Fibroblast of lung (primary cell): ENCODE results near the gene ITFG2. TPM values are rescaled to one million over a fixed set of nuclear protein-coding genes. Genes with fewer than 3 reads are reported as not detected.

Source experiments
- DNase-seq, 2 donors: peaks; one replicate each; pipeline versions ENCODE4 v3.0.0 to v3.0.0-alpha.2; 2010; ENCODE audit warnings: low read depth in 2 of 2
- H2AFZ ChIP-seq: 2 replicates; pipeline ENCODE4 v1.5.1; 2012; ENCODE audit warnings: low read length, control low read depth, inconsistent platforms
- H3K27ac ChIP-seq: 2 replicates; pipeline ENCODE4 v1.5.1; 2011; ENCODE audit warnings: low read length, control low read depth; ENCODE audit not compliant: insufficient read depth
- H3K27me3 ChIP-seq: 2 replicates; pipeline ENCODE4 v1.5.1; 2011; ENCODE audit warnings: mild to moderate bottlenecking, low read length; ENCODE audit not compliant: control insufficient read depth, insufficient read depth
- H3K36me3 ChIP-seq: 2 replicates; pipeline ENCODE4 v1.5.1; 2011; ENCODE audit warnings: low read length; ENCODE audit not compliant: control insufficient read depth, insufficient read depth
- H3K4me1 ChIP-seq: 2 replicates; pipeline ENCODE4 v1.5.1; 2011; ENCODE audit warnings: low read length; ENCODE audit not compliant: control insufficient read depth, insufficient read depth; ENCODE audit errors: extremely low read depth
- H3K4me2 ChIP-seq: 2 replicates; pipeline ENCODE4 v1.5.1; 2011; ENCODE audit warnings: low read length, control low read depth; ENCODE audit not compliant: insufficient read depth; ENCODE audit errors: extremely low read depth
- H3K4me3 ChIP-seq, 4 experiments: fragments of 200-600 bp in 1 of 4; sonication (generic) in 1 of 4; replicated peaks in 1 of 4; 2 replicates each; pipeline ENCODE4 v1.5.1; 2011 to 2016; ENCODE audit warnings: low read length in 4 of 4, low read depth in 3 of 4, mild to moderate bottlenecking in 3 of 4, control low read depth in 2 of 4, inconsistent platforms in 1 of 4, mixed read lengths in 1 of 4; ENCODE audit not compliant: insufficient read depth in 1 of 4; ENCODE audit errors: control extremely low read depth in 1 of 4
- H3K79me2 ChIP-seq: 2 replicates; pipeline ENCODE4 v1.5.1; 2012; ENCODE audit warnings: mild to moderate bottlenecking, low read length, inconsistent platforms; ENCODE audit not compliant: control insufficient read depth, insufficient read depth
- H3K9ac ChIP-seq: 2 replicates; pipeline ENCODE4 v1.5.1; 2011; ENCODE audit warnings: mild to moderate bottlenecking, low read length, control low read depth; ENCODE audit not compliant: insufficient read depth
- H3K9me3 ChIP-seq: 2 replicates; pipeline ENCODE4 v1.5.1; 2012; ENCODE audit warnings: low read depth, low read length; ENCODE audit not compliant: control insufficient read depth, insufficient read depth
- H4K20me1 ChIP-seq: 2 replicates; pipeline ENCODE4 v1.5.1; 2011; ENCODE audit warnings: low read length; ENCODE audit not compliant: control insufficient read depth, insufficient read depth; ENCODE audit errors: extremely low read depth
- CTCF ChIP-seq, 2 donors: IDR thresholded peaks in 1 of 2; conservative IDR thresholded peaks in 1 of 2; 1 replicate in 1 of 2; 2 replicates in 1 of 2; pipeline ENCODE4 v1.5.1; 2011 to 2012; ENCODE audit warnings: low read length in 2 of 2, control low read depth in 1 of 2, inconsistent platforms in 1 of 2, low read depth in 1 of 2, mild to moderate bottlenecking in 1 of 2
- EZH2 ChIP-seq: IDR thresholded peaks from 2 replicates; pipeline ENCODE4 v1.5.1; 2012; ENCODE audit warnings: low read length, control low read depth, mild to moderate bottlenecking; ENCODE audit errors: missing control alignments
- polyA plus RNA-seq, 2 donors: library from polyadenylated mRNA; depleted of rRNA in 1 of 2; stranded (reverse) in 1 of 2; unstranded in 1 of 2; fragments of >200 nt; gene quantifications; 2 replicates each; pipeline ENCODE4 v1.2.1, GENCODE V29; 2011 to 2012; ENCODE audit warnings: missing spikeins in 1 of 2
- total RNA-seq: library from RNA; depleted of rRNA; stranded (reverse); fragments of >200 nt; gene quantifications from 2 replicates; pipeline ENCODE4 v1.2.1, GENCODE V29; 2014

The ITFG2 gene
- total and polyA plus RNA-seq, 2 donors (not counting 1 experiment from before 2014, with no cell fraction given): 13.5 to 18.2 TPM

- Histone ChIP-seq H3K4me1 (peaks cover 2% of the 10 kb centered on the region), H3K36me3 (peaks cover 19% of the 10 kb centered on the region), H3K4me3 (peak overlapping the region; percentile 62 to 86 (median 75)), H3K9ac (peak overlapping the region; percentile 41), H3K79me2 (peaks cover 19% of the 10 kb centered on the region), H3K9me3 (no peaks in the 10 kb centered on the region), H3K27me3 (no peaks in the 10 kb centered on the region), H4K20me1 (no peaks in the 10 kb centered on the region), H3K4me2 (peak overlapping the region; percentile 95), H3K27ac (peak overlapping the region; percentile 26), H2AFZ (peak overlapping the region; percentile 88)
- TF ChIP-seq CTCF (conservative IDR thresholded peaks at IDR 0.05 in 1 of 2, IDR thresholded peaks at IDR 0.05 in 1 of 2; ENCODE audit: low read depth in 1 of 2, low read length in 2 of 2): no peak
- TF ChIP-seq EZH2: no peak
- DNase-seq: peak; percentile 46 to 49
These were observed 16.9 kb upstream of the ITFG2 start for GRCh38 chr12:2795291-2796186.

DNA sequence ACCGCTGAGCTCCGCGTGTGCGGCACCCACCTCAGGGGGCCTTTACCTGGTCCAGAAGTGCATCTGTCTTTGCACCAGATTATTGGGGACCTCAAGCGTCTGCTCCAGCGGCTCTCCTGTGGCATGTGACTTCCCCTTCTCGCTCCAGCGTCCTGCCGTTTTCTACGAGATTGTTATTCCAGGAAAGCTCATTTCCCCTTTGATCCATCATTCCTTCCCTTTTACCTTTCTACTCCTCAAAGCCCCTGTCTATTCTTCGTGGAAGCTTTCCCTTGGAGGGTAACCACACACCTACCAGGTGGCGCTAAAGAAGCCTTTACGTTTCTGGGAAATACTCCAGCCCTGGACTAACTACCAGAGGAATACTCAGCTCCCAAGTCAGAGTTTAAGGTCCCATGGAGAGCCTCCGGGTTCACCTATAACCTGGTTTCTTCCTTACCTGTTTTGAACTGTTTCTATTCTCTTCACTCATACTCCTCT lies 16.2 kb upstream of the ITFG2 start:
- H3K9me3 ChIP-seq: no peaks in the 10 kb centered on the region
- H3K9ac ChIP-seq: peak overlapping the region; percentile 39
- peak overlapping the region; percentile 62 to 86 (median 75) for H3K4me3 ChIP-seq
- H3K4me1 ChIP-seq: peaks cover 2% of the 10 kb centered on the region
- H3K4me2 ChIP-seq: peak overlapping the region; percentile 95
- H3K36me3 ChIP-seq: peaks cover 22% of the 10 kb centered on the region
- TF ChIP-seq EZH2 (no peak), CTCF (conservative IDR thresholded peaks at IDR 0.05 in 1 of 2, IDR thresholded peaks at IDR 0.05 in 1 of 2; ENCODE audit: low read depth in 1 of 2, low read length in 2 of 2) (no peak)
- H3K27ac ChIP-seq: peak overlapping the region; percentile 26
- DNase-seq: no peak
- H2AFZ ChIP-seq: peak overlapping the region; percentile 88
- H3K27me3 ChIP-seq: no peaks in the 10 kb centered on the region
- peaks cover 19% of the 10 kb centered on the region for H3K79me2 ChIP-seq
- H4K20me1 ChIP-seq: no peaks in the 10 kb centered on the region

DNA sequence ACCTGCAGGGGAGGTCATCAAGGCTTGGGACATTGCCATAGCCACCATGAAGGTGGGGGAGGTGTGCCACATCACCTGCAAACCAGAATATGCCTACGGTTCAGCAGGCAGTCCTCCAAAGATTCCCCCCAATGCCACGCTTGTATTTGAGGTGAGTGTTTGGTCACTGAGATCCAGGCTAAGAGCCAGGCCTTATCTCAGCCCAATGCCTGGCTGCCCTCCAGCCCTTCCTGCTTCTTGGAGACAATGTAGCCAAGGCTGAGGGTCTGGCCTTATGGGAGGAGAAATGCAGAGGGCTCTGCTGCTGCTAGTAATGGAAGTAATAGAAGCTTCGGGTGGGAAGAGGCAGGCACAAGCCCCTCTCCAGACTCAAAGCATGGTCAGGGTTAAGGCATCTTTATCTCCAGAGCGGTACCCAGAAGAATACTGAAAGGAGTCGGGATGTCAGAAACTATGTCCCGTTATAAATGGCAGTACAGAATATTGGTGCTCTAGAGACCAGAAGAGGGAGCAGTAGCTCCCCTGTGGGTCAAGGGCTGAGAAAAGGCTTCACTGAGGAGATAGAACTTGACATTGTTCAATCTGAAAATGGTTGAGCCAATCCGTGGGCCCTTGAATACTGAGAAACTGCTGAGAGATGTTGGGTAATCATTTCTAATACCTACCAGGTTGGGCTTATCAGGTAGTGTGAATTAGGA lies 14.6 kb upstream of the ITFG2 start:
- TF ChIP-seq CTCF (conservative IDR thresholded peaks at IDR 0.05 in 1 of 2, IDR thresholded peaks at IDR 0.05 in 1 of 2; ENCODE audit: low read depth in 1 of 2, low read length in 2 of 2) (peak in 1 of 2 donors; percentile 23), EZH2 (no peak)
- no peak overlapping the region for H3K27ac ChIP-seq
- peaks cover 19% of the 10 kb centered on the region for H3K79me2 ChIP-seq
- H3K4me3 ChIP-seq: no peak overlapping the region
- peaks cover 27% of the 10 kb centered on the region for H3K36me3 ChIP-seq
- H2AFZ ChIP-seq: no peak overlapping the region
- no peak overlapping the region for H3K4me2 ChIP-seq
- H4K20me1 ChIP-seq: no peaks in the 10 kb centered on the region
- no peaks in the 10 kb centered on the region for H3K27me3 ChIP-seq
- H3K9ac ChIP-seq: no peak overlapping the region
- peak in 1 of 2 donors; percentile 23 for DNase-seq
- H3K4me1 ChIP-seq: peaks cover 2% of the 10 kb centered on the region
- no peaks in the 10 kb centered on the region for H3K9me3 ChIP-seq
